HEK293 (cell line): ENCODE data around the gene CDK14.
A peak's percentile ranks its signal among the peaks of the same experiment; 100 is the strongest.

Experiments used
- CTCF ChIA-PET: fragments of 350-600 bp; formaldehyde crosslinking; extraction: SDS; loops from one replicate; lab custom pipeline; 2021; ENCODE audit warnings: antibody characterized with exemption; lab: Yijun Ruan, JAX
- POLR2A ChIA-PET: fragments of 300-600 bp; formaldehyde crosslinking; extraction: SDS; loops from one replicate; lab custom pipeline; 2020; ENCODE audit warnings: antibody characterized with exemption, inconsistent platforms; lab: Yijun Ruan, JAX
- H3K27ac ChIP-seq: fragments of 200-500 bp; sonication (Bioruptor generic); 2 replicates; pipeline ENCODE4 v1.5.1; 2014; ENCODE audit warnings: low read depth, low read length, control low read depth, inconsistent platforms; ENCODE audit errors: extremely low read depth
- H3K36me3 ChIP-seq, 2 experiments: fragments of 200-500 bp in 1 of 2; sonication (Bioruptor generic) in 1 of 2; 1 replicate in 1 of 2; 2 replicates in 1 of 2; pipeline ENCODE4 v1.5.1; 2014 to 2017; ENCODE audit warnings: inconsistent platforms in 2 of 2, low read length in 2 of 2; ENCODE audit not compliant: control insufficient read depth in 2 of 2, insufficient read depth in 1 of 2
- H3K4me1 ChIP-seq: fragments of 200-500 bp; sonication (Bioruptor generic); 2 replicates; pipeline ENCODE4 v1.5.1; 2014; ENCODE audit warnings: mild to moderate bottlenecking, low read length, inconsistent platforms; ENCODE audit not compliant: control insufficient read depth, insufficient read depth
- H3K4me3 ChIP-seq: 2 replicates; pipeline ENCODE4 v1.5.1; 2011; ENCODE audit warnings: low read depth, mild to moderate bottlenecking, control low read depth, low read length, moderate library complexity
- H3K9me3 ChIP-seq: fragments of 200-500 bp; sonication (Bioruptor generic); 2 replicates; pipeline ENCODE4 v1.5.1; 2014; ENCODE audit warnings: low read depth, low read length, inconsistent platforms; ENCODE audit not compliant: control insufficient read depth, insufficient read depth
- KLF8 ChIP-seq: fragments of 450-650 bp; formaldehyde crosslinking; IDR thresholded peaks from 2 replicates; pipeline ENCODE4 v1.5.1; 2016; ENCODE audit warnings: missing biosample characterization, missing genetic modification characterization
- SCRT2 ChIP-seq: fragments of 450-650 bp; formaldehyde crosslinking; IDR thresholded peaks from 2 replicates; pipeline ENCODE4 v1.5.1; 2016; ENCODE audit warnings: missing biosample characterization, missing genetic modification characterization
- TCF7L2 ChIP-seq: IDR thresholded peaks from 2 replicates; pipeline ENCODE4 v1.6.1; 2011; ENCODE audit warnings: low read depth, mild to moderate bottlenecking, inconsistent platforms, low read length, moderate library complexity, borderline replicate concordance
- ZNF202 ChIP-seq: fragments of 450-650 bp; formaldehyde crosslinking; IDR thresholded peaks from 2 replicates; pipeline ENCODE4 v1.5.1; 2016; ENCODE audit warnings: missing biosample characterization, missing genetic modification characterization, borderline replicate concordance
- ZNF311 ChIP-seq: fragments of 450-650 bp; formaldehyde crosslinking; IDR thresholded peaks from 2 replicates; pipeline ENCODE4 v1.5.1; 2017; ENCODE audit warnings: missing biosample characterization, missing genetic modification characterization, borderline replicate concordance
- ZNF341 ChIP-seq: fragments of 450-650 bp; formaldehyde crosslinking; IDR thresholded peaks from 2 replicates; pipeline ENCODE4; 2016; ENCODE audit warnings: low read depth, missing biosample characterization, missing genetic modification characterization
- ZNF426 ChIP-seq: fragments of 450-650 bp; formaldehyde crosslinking; IDR thresholded peaks from 2 replicates; pipeline ENCODE4 v1.5.1; 2017; ENCODE audit warnings: missing biosample characterization, missing genetic modification characterization, mild to moderate bottlenecking, inconsistent platforms, moderate library complexity
- ZNF610 ChIP-seq: fragments of 450-650 bp; formaldehyde crosslinking; IDR thresholded peaks from 2 replicates; pipeline ENCODE4 v1.5.1; 2016; ENCODE audit warnings: missing biosample characterization, missing genetic modification characterization, borderline replicate concordance
- TF ChIP-seq, protein P1 (sequence below): fragments of 450-650 bp; formaldehyde crosslinking; IDR thresholded peaks from 2 replicates; pipeline ENCODE4 v1.5.1; 2016; ENCODE audit warnings: missing biosample characterization, missing genetic modification characterization
- TF ChIP-seq, protein P2 (sequence below): fragments of 450-650 bp; formaldehyde crosslinking; IDR thresholded peaks from 2 replicates; pipeline ENCODE4 v1.5.1; 2016; ENCODE audit warnings: missing biosample characterization, missing genetic modification characterization

Gene CDK14

DNA sequence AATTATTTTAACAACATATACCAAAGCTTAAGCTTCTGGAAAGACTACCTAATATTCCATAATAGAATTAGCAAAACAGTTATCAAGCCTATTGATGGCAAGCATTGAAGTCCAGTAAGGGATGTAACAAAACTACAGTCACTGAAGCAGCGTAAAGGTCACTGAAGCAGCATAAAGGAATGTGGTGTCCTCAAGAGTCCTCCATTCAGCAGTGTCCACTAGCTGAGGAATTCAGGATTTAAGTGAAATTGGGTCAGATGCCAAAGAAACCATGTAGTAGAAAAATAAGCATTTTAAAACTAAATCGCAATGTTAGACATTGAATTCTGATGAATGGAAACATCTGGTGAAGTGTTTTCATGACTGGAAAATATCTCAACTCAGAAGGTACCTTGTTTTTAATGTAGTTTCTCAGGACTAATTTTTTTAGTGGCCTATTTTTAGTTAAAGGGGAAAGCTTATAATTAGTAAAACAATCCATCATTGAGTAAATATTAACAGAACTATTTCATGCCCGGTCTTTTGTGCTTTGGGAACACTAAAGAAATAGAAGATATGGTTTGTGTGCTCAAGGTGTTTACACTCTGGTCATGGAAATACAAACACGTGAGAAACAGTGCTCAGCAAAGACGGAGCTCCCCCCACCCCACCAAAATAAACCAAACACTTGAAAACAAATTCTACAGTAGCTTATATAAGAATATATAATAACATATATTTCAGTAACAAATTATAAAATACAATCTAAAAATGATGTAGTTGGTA is 121.4 kb downstream of the CDK14 start:
- ChIA-PET CTCF (interaction anchor here (4.1 kb wide), 1 partner anchor 9 kb away, joined by 20 read pairs; no protein-coding TSS in a partner anchor), POLR2A (no interaction called here)
- Histone ChIP-seq H3K4me1 (peaks cover 8% of the 10 kb centered on the region; the same call in 1 of the 2 replicates), H3K4me3 (no peak overlapping the region), H3K27ac (no peak overlapping the region), H3K36me3 (no peaks in the 10 kb centered on the region), H3K9me3 (no peaks in the 10 kb centered on the region)
- TF ChIP-seq ZNF202 (tag by site-specific recombination) = no peak
- TF ChIP-seq ZNF341 (tag by site-specific recombination) = no peak
- TF ChIP-seq ZNF311 = no peak
- TF ChIP-seq ZNF426 = no peak
- TF ChIP-seq, protein P1, sequence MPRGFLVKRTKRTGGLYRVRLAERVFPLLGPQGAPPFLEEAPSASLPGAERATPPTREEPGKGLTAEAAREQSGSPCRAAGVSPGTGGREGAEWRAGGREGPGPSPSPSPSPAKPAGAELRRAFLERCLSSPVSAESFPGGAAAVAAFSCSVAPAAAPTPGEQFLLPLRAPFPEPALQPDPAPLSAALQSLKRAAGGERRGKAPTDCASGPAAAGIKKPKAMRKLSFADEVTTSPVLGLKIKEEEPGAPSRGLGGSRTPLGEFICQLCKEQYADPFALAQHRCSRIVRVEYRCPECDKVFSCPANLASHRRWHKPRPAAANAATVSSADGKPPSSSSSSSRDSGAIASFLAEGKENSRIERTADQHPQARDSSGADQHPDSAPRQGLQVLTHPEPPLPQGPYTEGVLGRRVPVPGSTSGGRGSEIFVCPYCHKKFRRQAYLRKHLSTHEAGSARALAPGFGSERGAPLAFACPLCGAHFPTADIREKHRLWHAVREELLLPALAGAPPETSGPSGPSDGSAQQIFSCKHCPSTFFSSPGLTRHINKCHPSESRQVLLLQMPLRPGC = no peak
- TF ChIP-seq TCF7L2 = no peak

DNA sequence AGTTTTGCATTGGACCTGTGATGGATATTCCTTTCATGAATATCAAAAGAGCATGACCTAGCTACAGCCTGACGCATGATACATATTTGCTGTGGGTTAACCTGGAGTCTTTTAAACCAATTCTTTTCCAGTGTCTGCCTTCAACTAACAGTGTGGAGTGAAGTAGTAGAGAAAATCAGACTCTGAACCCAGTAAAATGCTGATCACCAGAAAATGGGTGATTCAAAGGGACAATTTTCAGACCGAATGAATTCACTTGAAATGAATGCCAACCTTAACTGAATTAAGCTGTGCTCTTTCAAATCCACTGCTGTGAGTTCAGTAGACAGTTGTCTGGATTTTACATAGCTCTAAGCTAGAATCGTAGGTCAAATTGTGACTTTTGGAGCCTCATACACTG is 123.0 kb downstream of the CDK14 start:
- TF ChIP-seq ZNF610 = no peak
- Histone ChIP-seq H3K4me3 (no peak overlapping the region), H3K4me1 (peaks cover 8% of the 10 kb centered on the region; the same call in 1 of the 2 replicates), H3K27ac (no peak overlapping the region), H3K9me3 (no peaks in the 10 kb centered on the region), H3K36me3 (no peaks in the 10 kb centered on the region)
- CTCF ChIA-PET = interaction anchor here (0.6 to 4.1 kb wide), 3 partner anchors 10 to 1028 kb away, joined by 3 to 20 read pairs (median 3); no protein-coding TSS in a partner anchor
- POLR2A ChIA-PET = no interaction called here

DNA sequence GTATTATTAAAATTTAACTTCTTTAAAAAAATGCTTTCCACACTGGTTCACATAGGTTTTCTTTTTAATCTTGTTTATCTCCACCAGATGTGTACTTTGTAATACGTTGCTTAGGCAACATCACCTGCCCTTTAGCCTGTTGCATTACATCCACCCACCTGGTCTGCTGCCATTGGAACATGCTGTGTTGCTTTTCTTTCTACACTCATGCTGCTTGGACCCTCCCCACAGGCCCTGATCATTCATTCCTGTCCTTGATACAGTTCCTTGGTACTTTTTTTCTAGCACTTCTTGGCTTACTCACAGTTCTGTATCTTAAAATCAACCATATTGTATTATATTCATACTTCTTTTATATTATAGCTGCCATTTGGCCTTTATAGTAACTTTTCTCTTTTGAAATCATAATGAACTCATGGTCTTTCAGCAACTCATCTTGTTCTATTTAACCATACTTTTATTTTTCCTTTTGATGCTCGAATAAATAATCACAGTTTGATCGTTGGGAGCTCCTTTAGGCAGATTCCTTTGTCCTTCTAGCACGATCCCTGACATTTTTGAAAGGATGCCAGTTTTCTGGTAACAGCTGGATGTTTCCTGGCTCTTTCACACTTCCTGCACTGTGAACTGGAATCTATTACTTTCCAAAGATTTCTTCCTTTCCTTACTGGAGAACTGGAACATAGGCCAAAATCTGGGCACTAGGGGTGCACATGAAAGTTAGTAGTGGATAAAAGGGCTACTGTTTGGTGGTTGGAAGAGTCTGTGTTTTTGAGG is 125.1 kb downstream of the CDK14 start:
- H3K27ac ChIP-seq = no peak overlapping the region
- H3K9me3 ChIP-seq = no peaks in the 10 kb centered on the region
- no peaks in the 10 kb centered on the region for H3K36me3 ChIP-seq
- TF ChIP-seq KLF8 (no peak), SCRT2 (tag by site-specific recombination) (peak; percentile 50; the same call in 1 of the 2 replicates)
- TF ChIP-seq, protein P2, sequence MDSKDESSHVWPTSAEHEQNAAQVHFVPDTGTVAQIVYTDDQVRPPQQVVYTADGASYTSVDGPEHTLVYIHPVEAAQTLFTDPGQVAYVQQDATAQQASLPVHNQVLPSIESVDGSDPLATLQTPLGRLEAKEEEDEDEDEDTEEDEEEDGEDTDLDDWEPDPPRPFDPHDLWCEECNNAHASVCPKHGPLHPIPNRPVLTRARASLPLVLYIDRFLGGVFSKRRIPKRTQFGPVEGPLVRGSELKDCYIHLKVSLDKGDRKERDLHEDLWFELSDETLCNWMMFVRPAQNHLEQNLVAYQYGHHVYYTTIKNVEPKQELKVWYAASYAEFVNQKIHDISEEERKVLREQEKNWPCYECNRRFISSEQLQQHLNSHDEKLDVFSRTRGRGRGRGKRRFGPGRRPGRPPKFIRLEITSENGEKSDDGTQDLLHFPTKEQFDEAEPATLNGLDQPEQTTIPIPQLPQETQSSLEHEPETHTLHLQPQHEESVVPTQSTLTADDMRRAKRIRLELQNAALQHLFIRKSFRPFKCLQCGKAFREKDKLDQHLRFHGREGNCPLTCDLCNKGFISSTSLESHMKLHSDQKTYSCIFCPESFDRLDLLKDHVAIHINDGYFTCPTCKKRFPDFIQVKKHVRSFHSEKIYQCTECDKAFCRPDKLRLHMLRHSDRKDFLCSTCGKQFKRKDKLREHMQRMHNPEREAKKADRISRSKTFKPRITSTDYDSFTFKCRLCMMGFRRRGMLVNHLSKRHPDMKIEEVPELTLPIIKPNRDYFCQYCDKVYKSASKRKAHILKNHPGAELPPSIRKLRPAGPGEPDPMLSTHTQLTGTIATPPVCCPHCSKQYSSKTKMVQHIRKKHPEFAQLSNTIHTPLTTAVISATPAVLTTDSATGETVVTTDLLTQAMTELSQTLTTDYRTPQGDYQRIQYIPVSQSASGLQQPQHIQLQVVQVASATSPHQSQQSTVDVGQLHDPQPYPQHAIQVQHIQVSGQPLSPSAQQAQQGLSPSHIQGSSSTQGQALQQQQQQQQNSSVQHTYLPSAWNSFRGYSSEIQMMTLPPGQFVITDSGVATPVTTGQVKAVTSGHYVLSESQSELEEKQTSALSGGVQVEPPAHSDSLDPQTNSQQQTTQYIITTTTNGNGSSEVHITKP (tag by site-specific recombination) = peak; percentile 27; the same call in 1 of the 2 replicates
- CTCF ChIA-PET = interaction anchor here (0.6 to 3.2 kb wide), 2 partner anchors 12 to 137 kb away, joined by 3 to 11 read pairs; no protein-coding TSS in a partner anchor
- POLR2A ChIA-PET = no interaction called here
- no peak overlapping the region for H3K4me3 ChIP-seq
- peaks cover 11% of the 10 kb centered on the region for H3K4me1 ChIP-seq
